ENCODE measurements around the gene NOS3. TPM values are rescaled to one million over a fixed set of nuclear protein-coding genes. Genes with fewer than 3 reads are reported as not detected.

Gene NOS3
- total and polyA plus RNA-seq, 2 experiments from 2014 or later: 2.6 to 6.1 TPM

- TF ChIP-seq EZH2 (IDR thresholded peaks at IDR 0.05; ENCODE audit: low read depth, unreplicated experiment) (no peak), ZNF331 (CRISPR knock-in tag; IDR thresholded peaks at IDR 0.05; ENCODE audit: low read depth) (no peak), NANOG (IDR thresholded peaks at IDR 0.05; ENCODE audit: borderline replicate concordance) (no peak), CREB1 (CRISPR knock-in tag; IDR thresholded peaks at IDR 0.05; ENCODE audit: low read depth) (no peak)
Measured at GRCh38 chr7:151053096-151053495, 62.3 kb downstream of the NOS3 start (continued).

GRCh38 chr7:151053751-151054150 lies 62.9 kb downstream of the NOS3 start:
- no peaks in the 10 kb centered on the region for H3K36me3 Mint-ChIP-seq (ENCODE audit: low read depth)
- H3K4me3 Mint-ChIP-seq: no peak overlapping the region
- Histone ChIP-seq H3K27ac (ENCODE audit: low read depth) (no peak overlapping the region), H3K4me2 (no peak overlapping the region), H3K4me1 (ENCODE audit: insufficient read depth) (peaks cover 11% of the 10 kb centered on the region), H3K4me3 (no peak overlapping the region), H3K27me3 (ENCODE audit: insufficient read depth) (peaks cover 38% of the 10 kb centered on the region), H3F3A (replicated peaks; ENCODE audit: low read depth) (peaks cover 3% of the 10 kb centered on the region; the same call in 1 of the 2 replicates), H2AFZ (no peak overlapping the region), H3K79me2 (replicated peaks; ENCODE audit: insufficient read depth) (no peaks in the 10 kb centered on the region), H4K20me1 (replicated peaks; ENCODE audit: insufficient read depth) (no peaks in the 10 kb centered on the region; the same call in 1 of the 2 replicates), H3K36me3 (ENCODE audit: insufficient read depth) (no peaks in the 10 kb centered on the region), H3K9me2 (ENCODE audit: insufficient read depth) (no peaks in the 10 kb centered on the region)
- H3K27ac Mint-ChIP-seq: no peak overlapping the region
- peaks cover 38% of the 10 kb centered on the region for H3K27me3 Mint-ChIP-seq (ENCODE audit: insufficient read depth, low read depth, poor library complexity)
- no peaks in the 10 kb centered on the region for H3K9me3 Mint-ChIP-seq
- TF ChIP-seq EZH2 (IDR thresholded peaks at IDR 0.05; ENCODE audit: low read depth, unreplicated experiment) (no peak), NANOG (IDR thresholded peaks at IDR 0.05; ENCODE audit: borderline replicate concordance) (no peak), ETS1 (IDR thresholded peaks at IDR 0.05) (no peak), POLR2AphosphoS5 (IDR thresholded peaks at IDR 0.05; ENCODE audit: low read depth) (no peak), JUNB (IDR thresholded peaks at IDR 0.05; ENCODE audit: unreplicated experiment) (no peak), ZNF114 (CRISPR knock-in tag; IDR thresholded peaks at IDR 0.05) (no peak), EZH2phosphoT487 (IDR thresholded peaks at IDR 0.05; ENCODE audit: unreplicated experiment) (no peak), ZNF331 (CRISPR knock-in tag; IDR thresholded peaks at IDR 0.05; ENCODE audit: low read depth) (no peak), CREB1 (CRISPR knock-in tag; IDR thresholded peaks at IDR 0.05; ENCODE audit: low read depth) (no peak), STAT1 (IDR thresholded peaks at IDR 0.05; ENCODE audit: unreplicated experiment) (no peak), CTCF (conservative IDR thresholded peaks at IDR 0.05; ENCODE audit: low read depth in 2 of 2) (no peak), ZNF462 (CRISPR knock-in tag; IDR thresholded peaks at IDR 0.05) (no peak), REST (IDR thresholded peaks at IDR 0.05; ENCODE audit: unreplicated experiment) (no peak)
- DNase-seq (ENCODE audit: low spot score) (no peak), ATAC-seq (no peak)
- peaks cover 30% of the 10 kb centered on the region for H3K4me1 Mint-ChIP-seq

Measured in GM23338 (cell line).